HT-29 (cell line): ENCODE data around the gene CDC42BPA. TPM values are rescaled to one million over a fixed set of nuclear protein-coding genes. Genes with fewer than 3 reads are reported as not detected.
A peak's percentile ranks its signal among the peaks of the same experiment; 100 is the strongest.
"Not testable (repeated sequence)": the region's sequence is repeated elsewhere in the genome, so short reads cannot be mapped to it uniquely, and the experiment has no call there.

Source experiments
- DNase-seq: peaks from one replicate; pipeline ENCODE4 v3.0.0-alpha.2; 2015; ENCODE audit warnings: low spot score
- total RNA-seq: library from RNA; depleted of rRNA; stranded (reverse); fragments of >200 nt; shearing (Covaris generic); gene quantifications from 2 replicates; pipeline ENCODE4 v1.2.3, GENCODE V29; 2014

CDC42BPA gene
- total RNA-seq, 1 experiment from 2014 or later: 17.9 TPM

- DNase-seq: no peak
Observed at GRCh38 chr1:227308367-227309336, 9.6 kb downstream of the CDC42BPA start.

- DNase-seq: no peak
Observed at GRCh38 chr1:227306689-227307088, 11.6 kb downstream of the CDC42BPA start.

GRCh38 chr1:227305894-227306626, 12.2 kb downstream of the CDC42BPA start:
- DNase-seq: no peak

- DNase-seq: no peak
Observed at GRCh38 chr1:227304665-227305064, 13.6 kb downstream of the CDC42BPA start.

GRCh38 chr1:227303662-227304061, 14.6 kb downstream of the CDC42BPA start:
- no peak for DNase-seq

DNA sequence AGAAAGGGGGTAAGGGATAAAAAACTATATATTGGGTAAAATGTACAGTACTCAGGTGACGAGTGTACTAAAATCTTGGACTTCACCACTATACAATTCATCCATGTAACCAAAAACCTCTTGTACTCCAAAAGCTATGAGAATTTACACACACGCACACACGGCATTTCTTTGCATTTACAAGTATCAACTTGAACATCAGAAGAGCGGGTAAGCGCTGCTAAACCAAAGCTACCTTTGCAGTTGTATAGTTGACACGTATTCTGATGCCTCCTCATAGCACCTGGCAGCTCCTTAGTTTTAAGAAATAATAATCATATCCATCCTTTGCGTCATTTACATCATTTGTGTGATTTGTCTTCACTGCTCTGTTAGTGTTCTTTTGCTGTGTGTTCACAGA, 17.6 kb downstream of the CDC42BPA start:
- no peak for DNase-seq

- peak; percentile 45 for DNase-seq
Observed at GRCh38 chr1:227299688-227300087, 18.6 kb downstream of the CDC42BPA start.

DNA sequence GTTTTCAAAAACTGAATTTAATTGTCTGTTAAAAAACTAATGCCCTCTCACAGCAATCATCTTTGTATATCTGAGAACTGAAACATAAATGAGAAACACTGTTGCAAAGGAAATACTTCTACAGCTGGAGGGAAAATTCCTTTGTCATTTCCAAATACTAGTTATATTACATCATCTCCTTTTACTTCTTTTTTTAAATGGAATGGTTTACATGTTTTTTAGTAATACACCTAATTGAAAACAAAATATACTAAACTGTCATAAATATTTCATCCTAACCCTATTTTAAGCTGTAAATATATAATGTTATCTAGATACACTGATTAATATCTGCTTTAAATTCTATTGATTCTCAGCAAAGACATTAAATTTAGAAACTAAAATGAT, 19.1 kb downstream of the CDC42BPA start:
- no peak for DNase-seq

DNA sequence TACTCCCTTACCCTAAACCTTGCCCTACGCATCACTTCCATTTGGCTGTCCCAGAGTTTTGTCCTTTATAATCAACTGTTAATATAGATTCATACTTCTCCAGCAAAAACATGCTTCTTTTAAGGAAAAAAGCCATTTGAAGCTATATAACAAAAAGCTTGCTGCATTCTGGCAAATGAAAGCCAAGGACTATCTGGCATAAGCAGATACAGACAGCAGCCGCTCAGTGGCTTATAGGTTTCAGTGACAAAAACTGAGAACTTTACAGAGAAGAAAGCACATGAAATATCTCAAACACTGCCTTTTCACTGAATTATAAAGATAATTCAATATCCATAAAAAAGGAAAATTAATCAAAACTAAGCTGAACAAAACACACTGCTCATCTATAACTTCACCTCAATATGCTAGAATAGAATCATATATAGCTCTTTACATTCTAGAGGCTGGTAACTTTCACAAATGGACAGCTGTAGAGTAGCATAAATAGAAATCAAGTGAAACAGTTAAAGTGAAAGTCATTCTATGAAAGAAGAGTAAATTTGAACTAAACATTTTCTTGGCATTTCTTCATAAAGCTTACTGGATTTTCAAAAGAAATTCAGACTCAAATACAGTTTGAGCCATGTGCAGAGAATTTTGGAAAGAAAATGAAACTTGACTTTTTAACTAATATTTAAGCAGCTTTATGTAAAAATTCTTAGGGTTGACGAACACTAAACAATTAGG, 19.6 kb downstream of the CDC42BPA start:
- no peak for DNase-seq

DNA sequence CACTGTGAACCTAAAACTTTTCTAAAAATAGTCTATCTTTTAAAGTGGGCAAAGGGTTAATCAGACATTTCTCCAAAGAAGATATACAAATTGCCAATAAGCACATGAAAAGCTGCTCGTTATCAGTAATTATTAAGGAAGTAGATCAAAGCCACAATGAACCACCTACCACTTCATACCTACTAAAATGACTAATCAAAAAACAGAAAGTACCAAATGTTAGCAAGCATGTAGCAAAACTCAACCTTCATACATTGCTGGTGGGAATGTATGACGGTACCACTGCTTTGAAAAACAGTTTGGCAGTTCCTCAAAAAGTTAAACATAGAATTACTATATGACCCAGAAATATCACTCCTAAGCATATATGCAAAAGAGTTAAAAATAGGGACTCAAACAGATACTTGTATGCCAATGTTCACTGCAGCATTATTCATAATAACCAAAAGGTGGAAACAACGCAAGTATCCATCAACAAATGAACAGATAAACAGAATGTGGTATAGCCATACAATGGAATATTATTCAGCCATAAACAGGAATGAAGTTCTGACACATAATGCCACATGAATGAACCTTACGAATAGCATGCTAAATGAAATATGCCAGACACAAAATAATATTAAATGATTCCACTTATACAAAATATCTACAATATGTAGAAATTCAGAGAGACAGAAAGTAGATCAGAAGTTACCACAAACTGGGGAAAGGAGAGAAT, 21.1 kb downstream of the CDC42BPA start:
- DNase-seq: no peak

- no peak for DNase-seq
Observed at GRCh38 chr1:227295609-227296008, 22.7 kb downstream of the CDC42BPA start.

- DNase-seq: no peak
Observed at GRCh38 chr1:227285745-227286144, 32.5 kb downstream of the CDC42BPA start.

- no peak for DNase-seq
Observed at GRCh38 chr1:227281371-227281770, 36.9 kb downstream of the CDC42BPA start.

GRCh38 chr1:227280836-227281235, 37.5 kb downstream of the CDC42BPA start:
- no peak for DNase-seq

- DNase-seq: not testable (repeated sequence)
Observed at GRCh38 chr1:227276156-227276693, 42.1 kb downstream of the CDC42BPA start.

- peak; percentile 77 for DNase-seq
Observed at GRCh38 chr1:227273557-227273956, 44.7 kb downstream of the CDC42BPA start.

DNA sequence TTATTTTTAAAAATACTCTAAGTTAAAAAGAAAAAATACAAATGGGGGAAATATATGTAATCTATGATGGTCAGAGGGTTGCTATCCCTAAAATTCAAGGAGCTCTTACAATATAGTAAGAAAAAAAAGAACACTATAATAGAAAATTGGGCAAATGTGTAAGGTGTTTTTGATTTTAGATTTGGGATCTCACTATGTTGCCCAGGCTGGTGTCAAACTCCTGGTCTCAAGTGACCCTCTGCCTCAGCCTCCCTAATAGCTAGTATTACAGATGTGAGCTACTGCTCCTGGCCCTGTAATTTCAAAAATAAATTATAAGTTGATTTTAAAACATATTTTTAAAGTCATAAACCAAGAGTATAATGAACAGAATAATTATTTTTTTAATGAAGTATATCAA, 45.9 kb downstream of the CDC42BPA start:
- no peak for DNase-seq

DNA sequence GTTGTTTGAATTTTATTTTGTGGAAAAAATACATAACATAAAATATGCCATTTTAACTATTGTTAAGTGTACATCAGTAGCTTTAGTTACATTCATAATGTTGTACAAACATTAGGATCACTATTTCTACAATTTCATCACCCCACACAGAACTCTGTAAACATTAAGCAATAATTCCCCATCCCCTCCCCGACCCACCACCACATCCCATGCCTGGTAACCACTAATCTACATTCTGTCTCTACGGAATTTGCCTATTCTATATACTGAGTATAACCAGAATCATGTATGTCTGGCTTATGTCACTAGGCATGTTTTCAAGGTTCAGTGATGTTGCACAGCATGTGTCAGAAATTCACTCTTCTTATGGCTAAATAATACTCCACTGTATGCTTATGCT, 47.7 kb downstream of the CDC42BPA start:
- no peak for DNase-seq

DNA sequence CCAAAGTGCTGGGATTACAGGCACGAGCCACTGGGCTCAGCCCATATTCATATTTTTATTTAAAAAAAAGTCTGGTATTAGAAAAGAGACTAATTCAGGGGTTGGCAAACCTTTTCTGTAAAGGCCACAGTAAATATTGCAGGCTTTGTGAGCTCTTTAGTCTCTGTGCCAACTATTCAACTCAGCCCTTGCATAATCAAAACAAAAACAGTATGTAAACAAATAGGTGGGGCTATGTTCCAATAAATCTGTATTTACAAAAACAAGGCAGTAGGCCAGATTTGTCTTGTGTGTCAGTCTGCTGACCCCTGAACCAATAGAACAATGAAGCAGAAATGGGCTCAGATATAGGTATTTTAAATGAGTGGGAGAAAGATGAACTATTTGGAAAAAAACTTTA, 49.3 kb downstream of the CDC42BPA start:
- DNase-seq: no peak

- DNase-seq: no peak
Observed at GRCh38 chr1:227265891-227266290, 52.4 kb downstream of the CDC42BPA start.

GRCh38 chr1:227263869-227264268, 54.4 kb downstream of the CDC42BPA start:
- DNase-seq: no peak
